LNCAP (cell line): Measurements from ENCODE around the gene DPEP2.

Source experiments
- TF ChIP-seq, protein P1 (sequence below): fragments of 450-650 bp; IDR thresholded peaks from 2 replicates; pipeline ENCODE4 v1.5.1; 2017; ENCODE audit warnings: mild to moderate bottlenecking

Gene DPEP2

DNA sequence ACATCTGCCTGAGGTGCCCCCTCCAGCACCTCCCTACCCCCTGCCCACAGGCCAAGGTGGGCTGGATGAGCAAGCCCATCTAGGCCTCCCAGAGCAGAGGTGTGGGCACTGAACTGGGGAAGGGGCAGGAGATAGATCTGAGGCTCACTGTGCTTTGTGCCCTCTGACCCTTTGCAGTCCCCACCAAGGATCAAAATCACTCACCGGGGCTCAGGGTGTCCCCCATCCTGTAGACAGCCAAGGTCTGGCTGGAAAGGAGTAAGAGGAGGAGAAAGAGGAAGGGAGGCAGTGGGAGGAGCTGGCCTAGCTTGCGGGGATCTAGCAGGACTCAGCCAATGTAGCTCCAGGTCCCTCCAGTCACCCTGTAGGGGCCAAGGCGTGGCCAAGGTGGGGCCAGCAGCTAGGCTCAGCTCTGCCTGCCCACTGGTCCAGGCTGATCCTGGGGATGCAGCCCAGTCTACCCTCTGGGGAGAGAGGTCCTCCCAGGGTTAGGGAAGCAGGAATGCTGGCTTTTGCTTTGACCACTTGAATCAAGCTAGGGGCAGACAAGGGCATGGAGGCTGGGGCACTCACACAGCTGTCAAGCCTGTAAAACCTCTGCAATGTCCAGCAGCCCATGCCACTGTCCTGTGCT is 32.6 kb downstream of the DPEP2 start:
- TF ChIP-seq, protein P1, sequence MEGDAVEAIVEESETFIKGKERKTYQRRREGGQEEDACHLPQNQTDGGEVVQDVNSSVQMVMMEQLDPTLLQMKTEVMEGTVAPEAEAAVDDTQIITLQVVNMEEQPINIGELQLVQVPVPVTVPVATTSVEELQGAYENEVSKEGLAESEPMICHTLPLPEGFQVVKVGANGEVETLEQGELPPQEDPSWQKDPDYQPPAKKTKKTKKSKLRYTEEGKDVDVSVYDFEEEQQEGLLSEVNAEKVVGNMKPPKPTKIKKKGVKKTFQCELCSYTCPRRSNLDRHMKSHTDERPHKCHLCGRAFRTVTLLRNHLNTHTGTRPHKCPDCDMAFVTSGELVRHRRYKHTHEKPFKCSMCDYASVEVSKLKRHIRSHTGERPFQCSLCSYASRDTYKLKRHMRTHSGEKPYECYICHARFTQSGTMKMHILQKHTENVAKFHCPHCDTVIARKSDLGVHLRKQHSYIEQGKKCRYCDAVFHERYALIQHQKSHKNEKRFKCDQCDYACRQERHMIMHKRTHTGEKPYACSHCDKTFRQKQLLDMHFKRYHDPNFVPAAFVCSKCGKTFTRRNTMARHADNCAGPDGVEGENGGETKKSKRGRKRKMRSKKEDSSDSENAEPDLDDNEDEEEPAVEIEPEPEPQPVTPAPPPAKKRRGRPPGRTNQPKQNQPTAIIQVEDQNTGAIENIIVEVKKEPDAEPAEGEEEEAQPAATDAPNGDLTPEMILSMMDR: no peak

DNA sequence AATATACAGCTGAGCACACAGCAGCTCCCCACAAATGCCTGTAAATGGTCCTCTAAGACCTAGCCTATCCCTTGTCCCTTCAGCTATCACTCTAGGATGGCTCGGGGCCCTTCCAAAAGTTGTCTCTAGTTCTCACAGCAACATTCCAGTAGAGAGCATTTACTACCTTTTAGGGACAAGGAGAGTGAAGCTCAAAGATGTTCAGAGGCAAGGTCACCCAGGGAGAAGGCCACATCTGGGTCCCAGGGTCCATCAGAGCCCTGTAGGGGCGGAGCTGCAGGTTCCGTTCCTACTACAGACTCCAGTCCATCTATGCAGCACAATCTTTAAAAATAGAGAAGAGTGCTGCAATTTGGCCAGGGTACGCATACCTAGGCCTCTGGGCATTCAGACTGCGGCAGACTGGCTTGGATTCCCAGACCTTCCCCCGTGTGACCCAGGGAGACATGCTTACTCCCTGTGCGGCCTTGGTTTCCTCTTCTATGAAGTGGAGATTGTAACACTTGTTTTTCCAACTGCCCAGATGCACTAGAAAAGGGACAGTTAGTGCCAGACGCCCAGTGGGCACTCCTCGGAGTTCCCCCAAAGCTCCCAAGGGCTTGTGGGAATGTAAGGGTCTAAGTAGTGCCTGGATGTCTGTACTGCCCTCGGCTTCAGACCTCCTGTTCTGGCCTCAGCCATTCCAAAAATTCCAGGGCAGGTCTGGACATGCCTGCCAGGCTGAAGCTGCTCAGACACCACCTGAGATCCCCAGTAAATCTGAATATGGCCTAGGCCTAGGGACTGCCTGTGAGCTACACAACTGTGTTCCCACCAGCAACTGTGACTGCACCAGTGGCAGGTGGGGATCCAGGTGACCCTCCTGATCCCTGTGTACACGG is 33.4 kb downstream of the DPEP2 start:
- TF ChIP-seq, protein P1: no peak

DNA sequence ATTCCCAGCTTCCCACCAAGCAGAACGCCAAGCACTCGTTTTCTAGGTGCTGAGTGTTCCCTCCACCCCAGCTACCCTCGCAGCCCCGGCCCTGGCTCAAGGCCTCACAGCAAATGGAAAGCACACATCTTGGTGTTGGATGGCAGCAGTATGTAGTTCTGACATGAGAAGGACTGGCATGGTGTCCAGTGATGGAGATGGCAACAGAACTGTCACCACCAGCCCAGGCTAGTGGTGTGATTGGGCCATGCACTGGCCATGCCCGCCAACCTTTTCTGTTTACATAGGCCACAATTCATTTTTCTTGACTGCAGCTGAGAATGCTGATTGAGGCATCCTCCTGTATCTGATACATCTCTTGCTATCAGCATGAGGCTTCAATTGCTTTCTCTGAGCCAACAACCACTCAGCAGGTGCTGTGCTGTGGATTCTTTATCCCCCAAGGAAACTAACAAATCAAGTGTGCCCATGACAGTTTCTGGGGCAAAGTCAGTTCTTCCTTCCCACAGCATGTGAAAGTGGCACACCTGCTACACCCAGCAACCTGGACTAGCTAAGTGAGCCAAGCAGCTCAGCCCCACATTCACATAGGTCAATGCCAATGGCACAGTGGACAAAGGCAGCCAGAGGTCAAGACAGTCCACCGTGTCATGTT is 34.7 kb downstream of the DPEP2 start:
- TF ChIP-seq, protein P1: no peak

DNA sequence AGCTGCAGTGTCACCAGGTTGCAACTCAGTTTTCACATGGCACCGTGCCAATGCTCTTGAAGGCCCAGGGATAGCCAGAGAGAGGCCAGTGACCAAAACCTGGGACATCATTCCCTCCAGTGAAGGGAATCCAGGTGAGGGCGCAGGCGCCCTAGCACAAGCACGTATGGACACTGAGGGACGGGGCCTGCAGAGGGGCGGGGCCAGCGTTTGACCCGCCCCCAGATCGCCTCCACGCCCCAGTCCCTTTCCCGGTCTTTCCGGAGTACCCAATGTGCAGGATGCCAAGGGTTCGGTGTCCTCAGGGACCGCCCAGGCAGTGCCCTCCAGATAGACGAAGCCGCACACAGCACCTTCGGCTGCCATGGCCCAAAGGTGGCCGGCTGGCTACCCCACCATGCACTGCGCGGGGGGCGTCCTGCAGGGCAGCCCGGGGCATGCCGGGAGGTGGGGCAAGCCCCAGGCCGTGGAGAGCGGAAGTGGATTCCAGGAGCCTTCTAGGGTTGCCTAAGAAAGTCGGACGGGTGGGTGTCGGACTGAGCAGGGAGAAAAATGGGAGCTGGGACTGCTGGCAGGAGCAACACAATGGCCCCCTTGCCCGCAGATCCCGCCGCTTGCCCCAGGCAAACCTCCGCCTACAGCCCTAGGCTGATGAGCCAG is 35.5 kb downstream of the DPEP2 start:
- TF ChIP-seq, protein P1: no peak

DNA sequence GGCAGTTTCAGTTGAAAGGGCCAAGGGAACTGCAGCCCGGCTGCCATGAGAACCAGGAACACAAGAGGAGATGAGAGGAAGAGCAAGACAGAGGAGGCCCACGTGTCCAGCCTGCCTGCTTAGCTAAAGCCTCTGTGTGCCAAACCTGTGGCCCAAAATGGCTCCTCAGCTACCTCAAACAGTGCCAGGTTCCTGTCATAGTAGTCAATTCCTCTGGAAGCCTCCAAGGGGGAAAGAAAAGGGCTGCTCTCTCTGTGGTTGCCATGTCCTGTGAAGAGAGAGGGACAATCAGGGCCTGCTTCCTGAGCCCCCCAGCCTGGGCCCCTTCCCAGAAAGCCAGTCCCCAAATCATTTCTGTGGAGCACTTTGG is 36.0 kb downstream of the DPEP2 start:
- TF ChIP-seq, protein P1: no peak

DNA sequence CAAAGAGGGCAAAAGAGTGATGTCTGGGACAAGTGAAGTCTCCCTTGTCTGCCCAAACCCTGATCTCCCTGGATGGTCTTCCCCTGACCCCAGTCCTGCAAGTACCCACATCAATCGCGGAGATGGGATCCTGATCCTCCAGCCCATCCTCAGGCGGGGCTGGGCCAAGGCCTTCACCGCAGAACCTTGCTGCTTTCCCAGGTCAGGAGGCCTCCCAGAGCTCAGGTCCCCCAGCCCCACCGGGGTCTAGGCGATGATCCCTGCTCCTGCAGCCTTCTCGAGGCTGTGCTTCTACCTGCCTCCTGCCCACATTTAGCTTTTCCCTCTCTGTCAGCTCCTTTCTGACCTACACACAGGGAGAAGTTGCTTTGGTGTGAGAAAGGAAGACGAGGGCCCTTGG is 37.1 kb downstream of the DPEP2 start:
- TF ChIP-seq, protein P1: no peak

DNA sequence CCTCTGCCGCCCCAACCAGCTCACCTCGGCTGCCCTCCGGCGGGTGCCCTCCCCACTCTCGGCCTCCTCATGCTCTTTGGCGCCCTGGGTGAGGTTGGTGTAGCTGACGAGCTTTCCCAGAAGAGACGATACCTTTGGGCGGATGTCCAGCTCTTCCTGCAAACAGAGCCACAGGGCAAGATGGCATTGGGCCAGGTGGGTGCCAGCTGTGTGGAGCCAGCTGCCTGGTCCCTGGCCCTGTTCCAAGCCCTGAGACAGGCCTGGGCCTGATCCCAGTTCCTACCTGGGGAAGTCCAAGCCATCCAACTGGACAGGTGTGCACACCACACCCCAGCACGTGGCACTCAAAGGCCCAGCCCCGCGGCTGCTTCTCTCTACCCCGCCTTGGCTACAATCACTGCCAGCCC is 37.7 kb downstream of the DPEP2 start:
- TF ChIP-seq, protein P1: no peak
